ENCODE measurements around the gene LCN10. TPM values are rescaled to one million over a fixed set of nuclear protein-coding genes. Genes with fewer than 3 reads are reported as not detected.

Gene LCN10
- total RNA-seq: 10 to 100 TPM in 1 of 4 donors, 1 to 10 TPM in 2, under 1 TPM in 1; 0.96 to 33.6 (median 3.3) TPM

DNA sequence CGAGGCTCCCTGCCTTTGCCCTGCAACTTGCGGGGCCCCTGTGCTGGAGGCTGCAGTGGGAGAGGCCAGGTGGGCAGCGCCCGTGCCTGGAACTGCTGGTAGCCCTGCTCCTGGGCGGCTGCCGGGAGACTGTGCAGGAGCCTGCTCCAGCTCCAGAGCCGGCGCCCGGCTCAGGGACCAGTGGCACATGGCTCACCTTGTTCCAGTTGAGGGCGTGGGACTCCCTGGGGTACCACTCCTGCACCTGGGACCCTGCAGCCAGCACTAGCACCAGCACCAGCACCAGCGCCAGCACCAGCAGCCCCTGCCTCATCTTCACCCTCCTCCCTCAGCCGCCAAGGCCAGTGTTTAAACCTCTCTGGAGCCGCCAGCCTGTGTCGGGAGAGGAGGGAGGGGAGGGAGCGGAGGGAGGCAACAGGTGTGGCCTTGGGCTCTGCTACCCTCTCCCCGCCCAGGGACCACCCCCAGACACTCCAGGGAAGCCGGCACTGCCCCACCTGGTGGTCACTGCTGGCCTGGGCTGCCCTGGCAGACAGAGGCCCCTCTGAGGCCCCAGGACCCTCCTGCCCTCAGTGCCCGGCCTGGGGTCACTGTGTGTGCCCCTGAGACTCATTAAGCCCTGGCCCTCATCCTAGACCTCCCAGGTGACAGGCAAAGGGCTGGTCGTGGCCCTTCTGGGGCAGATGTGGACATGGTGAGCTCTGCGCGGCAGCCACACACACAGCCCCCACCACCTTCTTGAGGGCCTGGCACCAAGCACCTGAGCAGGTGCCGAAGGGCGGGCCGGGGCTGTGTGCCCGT is at the start of gene LCN10:
LCN10 (minus strand) TSS at position 350 of the 801 bp plus-strand sequence; CDS start at position 313, 37 bp downstream.
- Histone ChIP-seq H3K27ac (no peak within 1 kb of the TSS), H3K4me3 (peak within 1 kb of the TSS in 1 of 4 donors; percentile 13), H3K36me3 (no peaks in the 10 kb centered on the region), H3K4me1 (peaks cover 6 to 21% (median 13%) of the 10 kb centered on the region in 4 donors), H3K9me3 (no peaks in the 10 kb centered on the region), H3K27me3 (peaks cover 53% of the 10 kb centered on the region)
- no peak for TF ChIP-seq POLR2AphosphoS5 (IDR thresholded peaks at IDR 0.05)
- TF ChIP-seq, protein P1, sequence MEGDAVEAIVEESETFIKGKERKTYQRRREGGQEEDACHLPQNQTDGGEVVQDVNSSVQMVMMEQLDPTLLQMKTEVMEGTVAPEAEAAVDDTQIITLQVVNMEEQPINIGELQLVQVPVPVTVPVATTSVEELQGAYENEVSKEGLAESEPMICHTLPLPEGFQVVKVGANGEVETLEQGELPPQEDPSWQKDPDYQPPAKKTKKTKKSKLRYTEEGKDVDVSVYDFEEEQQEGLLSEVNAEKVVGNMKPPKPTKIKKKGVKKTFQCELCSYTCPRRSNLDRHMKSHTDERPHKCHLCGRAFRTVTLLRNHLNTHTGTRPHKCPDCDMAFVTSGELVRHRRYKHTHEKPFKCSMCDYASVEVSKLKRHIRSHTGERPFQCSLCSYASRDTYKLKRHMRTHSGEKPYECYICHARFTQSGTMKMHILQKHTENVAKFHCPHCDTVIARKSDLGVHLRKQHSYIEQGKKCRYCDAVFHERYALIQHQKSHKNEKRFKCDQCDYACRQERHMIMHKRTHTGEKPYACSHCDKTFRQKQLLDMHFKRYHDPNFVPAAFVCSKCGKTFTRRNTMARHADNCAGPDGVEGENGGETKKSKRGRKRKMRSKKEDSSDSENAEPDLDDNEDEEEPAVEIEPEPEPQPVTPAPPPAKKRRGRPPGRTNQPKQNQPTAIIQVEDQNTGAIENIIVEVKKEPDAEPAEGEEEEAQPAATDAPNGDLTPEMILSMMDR (IDR thresholded peaks at IDR 0.05): peak in 3 of 5 experiments; percentile 18 to 23 (median 18)
- no peak for DNase-seq
- intact Hi-C loops (cut with DNase I; ENCODE audit: low total_unique reads): no loop called here
- WGBS, 2 donors (ENCODE audit: low coverage in 1 of 2): 18% methylated on average over 12 of the region's 25 CpGs; no CpG with 5 or more reads in 1 of the 2 donors
- in situ Hi-C loops (cut with MboI; ENCODE audit: low pct_ligation_motif_present in 1 of 4, low pct_unique_long_range_greater_than_20kb in 1 of 4, low sequenced_read_pairs in 3 of 4): no loop called here

DNA sequence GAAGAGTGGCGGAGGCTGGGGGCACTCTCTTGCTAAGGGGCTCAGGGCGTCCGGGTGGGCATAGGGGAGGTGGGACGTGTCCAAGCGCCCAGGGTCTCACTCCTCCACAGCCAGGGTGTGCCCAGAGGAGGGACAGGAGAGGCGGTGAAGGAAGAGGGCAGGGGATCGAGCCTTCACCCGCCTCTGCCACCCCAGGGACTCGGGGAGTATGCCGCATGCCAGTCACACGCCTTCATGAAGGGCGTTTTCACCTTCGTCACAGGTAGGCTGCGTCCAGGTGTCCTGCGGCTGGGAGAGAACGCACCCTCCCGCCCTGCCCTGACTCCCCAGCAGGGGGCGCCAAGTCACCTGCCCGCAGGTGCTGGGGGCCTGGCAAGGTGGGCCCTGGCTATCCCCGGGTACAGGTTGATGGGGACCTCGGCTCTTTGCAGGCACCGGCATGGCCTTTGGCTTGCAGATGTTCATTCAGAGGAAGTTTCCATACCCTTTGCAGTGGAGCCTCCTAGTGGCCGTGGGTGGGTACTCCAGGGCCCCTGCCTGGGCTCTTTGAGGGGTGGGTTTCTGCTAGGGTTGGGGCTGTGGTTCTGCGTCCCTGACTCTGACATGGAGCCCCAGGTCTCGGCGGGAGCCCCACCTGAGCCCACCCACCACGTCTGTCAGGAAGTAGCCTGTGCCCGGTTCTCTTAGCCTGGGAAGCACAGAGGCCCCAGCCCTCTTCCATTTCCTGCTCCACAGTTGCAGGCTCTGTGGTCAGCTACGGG is 49.0 kb upstream of the LCN10 start:
- DNase-seq: peak; percentile 87
- TF ChIP-seq, protein P1 (IDR thresholded peaks at IDR 0.05): peak in 4 of 5 experiments; percentile 98 to 100 (median 100)
- TF ChIP-seq POLR2A (IDR thresholded peaks at IDR 0.05): peak; percentile 77
- peak in 1 of 3 donors; percentile 79 for TF ChIP-seq POLR2AphosphoS5 (IDR thresholded peaks at IDR 0.05)
- no peak for TF ChIP-seq EP300 (IDR thresholded peaks at IDR 0.05; ENCODE audit: low read depth)
- H3K27me3 ChIP-seq: no peaks in the 10 kb centered on the region
- H3K36me3 ChIP-seq: no peaks in the 10 kb centered on the region
- WGBS, 2 donors (ENCODE audit: low coverage in 1 of 2): 2% methylated on average over 27 of the region's 29 CpGs; no CpG with 5 or more reads in 1 of the 2 donors
- H3K9me3 ChIP-seq: no peaks in the 10 kb centered on the region
- peaks cover 19 to 78% (median 61%) of the 10 kb centered on the region in 4 donors for H3K4me1 ChIP-seq
- in situ Hi-C loops (cut with MboI; ENCODE audit: low pct_ligation_motif_present in 1 of 4, low pct_unique_long_range_greater_than_20kb in 1 of 4, low sequenced_read_pairs in 3 of 4): loop anchor here in 2 of 4 donors (25.0 kb wide), 1 partner anchor 246 kb away; the partner anchor contains the start of genes ABCA2 (in 2 of the 2), FUT7 (in 2 of the 2) and NPDC1 (in 2 of the 2)
- H3K4me3 ChIP-seq: peak overlapping the region; percentile 54 to 86 (median 58)
- intact Hi-C loops (cut with DNase I; ENCODE audit: low total_unique reads): no loop called here
- H3K27ac ChIP-seq: peak overlapping the region; percentile 95 to 99 (median 96)

DNA sequence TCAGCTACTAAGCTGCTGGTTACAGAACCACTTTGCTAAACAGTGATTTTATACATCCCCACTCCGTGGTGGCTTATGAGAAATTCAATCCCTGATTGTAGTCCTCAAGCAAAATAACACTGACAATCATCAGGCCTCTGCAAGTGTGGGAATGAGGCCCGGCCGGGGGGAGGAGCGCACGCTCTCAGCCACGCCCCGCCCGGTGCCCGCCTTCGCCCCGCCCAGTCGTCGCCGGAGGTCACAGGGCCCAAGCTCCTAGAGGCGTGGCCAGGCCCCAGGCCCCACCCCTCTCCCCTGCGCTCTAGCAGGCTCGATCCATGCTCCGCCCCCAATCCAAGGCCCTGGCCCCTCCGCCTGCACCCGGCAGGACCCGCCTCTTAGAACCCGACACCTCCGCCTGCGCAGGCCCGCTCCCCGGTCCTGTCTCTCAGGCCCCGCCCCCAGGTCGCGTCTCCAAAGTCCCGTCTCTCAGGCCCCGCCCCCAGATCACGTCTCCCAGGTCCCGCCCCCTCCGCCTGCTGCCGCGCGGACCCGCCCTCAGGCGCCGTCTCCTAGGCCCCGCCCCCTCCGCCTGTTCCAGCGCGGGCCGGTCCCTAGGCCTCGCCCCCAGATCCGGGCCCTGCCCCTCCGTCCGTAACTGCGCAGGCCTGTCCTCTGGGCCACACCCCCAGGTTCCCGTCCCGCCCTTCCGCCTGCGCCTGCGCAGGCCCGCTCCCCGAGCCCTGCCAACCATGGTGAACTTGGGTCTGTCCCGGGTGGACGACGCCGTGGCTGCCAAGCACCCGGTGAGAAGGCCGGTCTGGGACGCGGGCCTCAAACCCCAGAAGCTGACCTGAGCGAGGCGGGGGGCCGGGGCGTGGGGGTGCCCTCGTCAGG is 48.1 kb upstream of the LCN10 start, which contains the start of gene TMEM141:
TMEM141 (plus strand) TSS at position 705 of the 876 bp plus-strand sequence; CDS start at position 732, 27 bp downstream.
- peaks cover 19 to 70% (median 55%) of the 10 kb centered on the region in 4 donors for H3K4me1 ChIP-seq
- no peaks in the 10 kb centered on the region for H3K9me3 ChIP-seq

More for the DNA sequence above, 48.1 kb upstream of the LCN10 start, which contains the start of gene TMEM141:
- 0% methylated on average over 33 of the region's 70 CpGs; no CpG with 5 or more reads in 1 of the 2 donors for WGBS, 2 donors (ENCODE audit: low coverage in 1 of 2)
- intact Hi-C loops (cut with DNase I; ENCODE audit: low total_unique reads) (no loop called here), in situ Hi-C loops (cut with MboI; ENCODE audit: low pct_ligation_motif_present in 1 of 4, low pct_unique_long_range_greater_than_20kb in 1 of 4, low sequenced_read_pairs in 3 of 4) (loop anchor here in 2 of 4 donors (25.0 kb wide), 1 partner anchor 246 kb away; the partner anchor contains the start of genes ABCA2 (in 2 of the 2), FUT7 (in 2 of the 2) and NPDC1 (in 2 of the 2))
- Histone ChIP-seq H3K27me3 (no peaks in the 10 kb centered on the region), H3K4me3 (peak within 1 kb of the TSS; percentile 54 to 86 (median 58)), H3K27ac (peak within 1 kb of the TSS; percentile 95 to 99 (median 96)), H3K36me3 (no peaks in the 10 kb centered on the region)
- TF ChIP-seq POLR2A (IDR thresholded peaks at IDR 0.05) (peak; percentile 84), EP300 (IDR thresholded peaks at IDR 0.05; ENCODE audit: low read depth) (no peak), POLR2AphosphoS5 (IDR thresholded peaks at IDR 0.05) (peak; percentile 86 to 93 (median 88))
- TF ChIP-seq, protein P1 (IDR thresholded peaks at IDR 0.05): no peak
- DNase-seq: peak; percentile 100

All from transverse colon (tissue), 4 donors.